Transverse colon (tissue), 4 donors: ENCODE measurements around the gene CLMN.

Experiments
- CTCF ChIP-seq, 5 experiments: fragments of 200-600 bp in 3 of 5; fragments of 450-650 bp in 2 of 5; sonication (generic) in 3 of 5; IDR thresholded peaks; 1 replicate in 2 of 5; 2 replicates in 3 of 5; pipeline ENCODE4 v1.5.1; 2016 to 2017; ENCODE audit warnings: antibody characterized with exemption in 5 of 5, inconsistent platforms in 3 of 5, mild to moderate bottlenecking in 2 of 5, moderate library complexity in 1 of 5
- EP300 ChIP-seq: sonication (generic); formaldehyde crosslinking; IDR thresholded peaks from one replicate; pipeline ENCODE4 v1.6.1; 2017; ENCODE audit warnings: antibody characterized with exemption, low read depth
- POLR2A ChIP-seq: fragments of 450-650 bp; IDR thresholded peaks from one replicate; pipeline ENCODE4 v1.6.1; 2016; ENCODE audit warnings: antibody characterized with exemption, mild to moderate bottlenecking, moderate library complexity
- POLR2AphosphoS5 ChIP-seq, 3 donors: sonication (generic); formaldehyde crosslinking; IDR thresholded peaks; one replicate each; pipeline ENCODE4 v1.6.1; 2016; ENCODE audit warnings: antibody characterized with exemption in 3 of 3

GRCh38 chr14:95227279-95227860, 92.3 kb downstream of the CLMN start:
- TF ChIP-seq CTCF (IDR thresholded peaks at IDR 0.05) (no peak), POLR2AphosphoS5 (IDR thresholded peaks at IDR 0.05) (no peak), POLR2A (no peak), EP300 (no peak)
